MM.1S (cell line): Measurements from ENCODE around the gene NDUFAF7.

Source experiments
- CTCF ChIP-seq: fragments of 300-600 bp; sonication (generic); IDR thresholded peaks from 2 replicates; pipeline ENCODE4 v1.5.1; 2016; ENCODE audit warnings: antibody characterized with exemption, low read length, mixed read lengths
- EZH2 ChIP-seq: fragments of 300-600 bp; sonication (generic); optimal IDR thresholded peaks from 2 replicates; pipeline ENCODE3; 2017; ENCODE audit warnings: low read depth, mild to moderate bottlenecking, antibody characterized with exemption, low read length, mixed read lengths

DNA sequence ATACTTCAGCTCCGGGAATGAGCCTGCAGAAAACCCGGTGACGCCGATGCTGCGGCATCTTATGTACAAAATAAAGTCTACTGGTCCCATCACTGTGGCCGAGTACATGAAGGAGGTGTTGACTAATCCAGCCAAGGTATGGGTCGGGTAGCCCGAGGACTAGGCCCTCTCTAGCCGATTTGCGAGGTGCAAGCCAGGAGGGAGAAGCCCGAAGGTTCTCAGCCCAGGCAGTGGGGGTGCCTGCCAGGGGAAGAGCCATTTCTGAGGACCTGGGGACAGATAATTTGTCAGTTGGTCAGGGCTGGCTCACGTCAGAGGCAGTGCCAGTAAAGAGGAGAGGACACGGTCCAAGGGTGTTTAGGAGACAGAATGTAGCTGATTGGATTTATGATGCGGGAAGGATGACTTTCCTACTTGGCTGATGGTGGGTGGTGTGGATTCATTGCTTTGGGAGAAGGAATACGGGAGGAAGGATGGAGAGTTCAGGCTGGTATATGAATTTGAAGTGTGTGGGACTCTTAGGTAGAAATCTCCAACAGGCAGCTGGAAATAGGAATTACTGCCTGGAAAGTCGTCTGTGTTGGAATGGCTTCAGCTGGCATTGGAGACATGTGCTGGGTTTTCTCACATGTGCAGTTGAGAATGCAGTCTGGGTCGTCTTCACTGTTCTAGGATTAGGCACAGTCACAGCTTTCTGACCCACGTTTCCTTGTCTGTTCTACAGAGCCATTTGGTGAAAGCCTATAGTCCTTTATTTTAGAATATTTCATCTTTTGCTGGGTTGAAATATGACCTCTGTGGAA is 874 bp downstream of the NDUFAF7 start:
- TF ChIP-seq EZH2 (no peak), CTCF (no peak)
